ENCODE measurements around the gene NUP188. TPM values are rescaled to one million over a fixed set of nuclear protein-coding genes. Genes with fewer than 3 reads are reported as not detected.

NUP188 gene
- total and polyA plus RNA-seq, 4 donors, result 30.3 to 43.6 (median 32.5) TPM

- Histone ChIP-seq H3K36me3 (ENCODE audit: control insufficient read depth, insufficient read depth, low read length) (peaks cover 90% of the 10 kb centered on the region), H3K9me3 (ENCODE audit: control insufficient read depth, insufficient read depth, low read length) (no peaks in the 10 kb centered on the region), H3K4me1 (ENCODE audit: control insufficient read depth, insufficient read depth, low read length) (peaks cover 48% of the 10 kb centered on the region), H3K4me3 (ENCODE audit: low read depth, low read length) (no peak overlapping the region), H3K27ac (ENCODE audit: low read depth, low read length) (no peak overlapping the region), H3K27me3 (ENCODE audit: control insufficient read depth, insufficient read depth, low read length) (no peaks in the 10 kb centered on the region)
- WGBS (ENCODE audit: insufficient coverage), result 87% methylated on average over 22 of the region's 23 CpGs
- DNase-seq (ENCODE audit: low read depth in 4 of 6, low spot score in 6 of 6), result no peak
Observed at GRCh38 chr9:128913995-128914772, 33.3 kb upstream of the NUP188 start.

GRCh38 chr9:128916204-128916603 lies 31.3 kb upstream of the NUP188 start:
- H3K9me3 ChIP-seq (ENCODE audit: control insufficient read depth, insufficient read depth, low read length), result no peaks in the 10 kb centered on the region
- no peak overlapping the region for H3K4me3 ChIP-seq (ENCODE audit: low read depth, low read length)
- peaks cover 62% of the 10 kb centered on the region for H3K4me1 ChIP-seq (ENCODE audit: control insufficient read depth, insufficient read depth, low read length)
- H3K27ac ChIP-seq (ENCODE audit: low read depth, low read length), result no peak overlapping the region
- WGBS (ENCODE audit: insufficient coverage), result 89% methylated on average over 17 of the region's 18 CpGs
- no peaks in the 10 kb centered on the region for H3K27me3 ChIP-seq (ENCODE audit: control insufficient read depth, insufficient read depth, low read length)
- H3K36me3 ChIP-seq (ENCODE audit: control insufficient read depth, insufficient read depth, low read length), result peaks cover 73% of the 10 kb centered on the region
- no peak for DNase-seq (ENCODE audit: low read depth in 4 of 6, low spot score in 6 of 6)

GRCh38 chr9:128916745-128917144 lies 30.8 kb upstream of the NUP188 start:
- Histone ChIP-seq H3K4me1 (ENCODE audit: control insufficient read depth, insufficient read depth, low read length) (peaks cover 62% of the 10 kb centered on the region), H3K4me3 (ENCODE audit: low read depth, low read length) (no peak overlapping the region), H3K27me3 (ENCODE audit: control insufficient read depth, insufficient read depth, low read length) (no peaks in the 10 kb centered on the region), H3K36me3 (ENCODE audit: control insufficient read depth, insufficient read depth, low read length) (peaks cover 68% of the 10 kb centered on the region), H3K9me3 (ENCODE audit: control insufficient read depth, insufficient read depth, low read length) (no peaks in the 10 kb centered on the region), H3K27ac (ENCODE audit: low read depth, low read length) (peak overlapping the region; percentile 27)
- no peak for DNase-seq (ENCODE audit: low read depth in 4 of 6, low spot score in 6 of 6)
- 93% methylated on average over 8 of the region's 11 CpGs for WGBS (ENCODE audit: insufficient coverage)

GRCh38 chr9:128917151-128917849 lies 30.2 kb upstream of the NUP188 start:
- 77% methylated on average over 26 of the region's 26 CpGs for WGBS (ENCODE audit: insufficient coverage)
- Histone ChIP-seq H3K27me3 (ENCODE audit: control insufficient read depth, insufficient read depth, low read length) (no peaks in the 10 kb centered on the region), H3K4me1 (ENCODE audit: control insufficient read depth, insufficient read depth, low read length) (peaks cover 62% of the 10 kb centered on the region), H3K36me3 (ENCODE audit: control insufficient read depth, insufficient read depth, low read length) (peaks cover 62% of the 10 kb centered on the region), H3K27ac (ENCODE audit: low read depth, low read length) (peak overlapping the region; percentile 40), H3K4me3 (ENCODE audit: low read depth, low read length) (no peak overlapping the region), H3K9me3 (ENCODE audit: control insufficient read depth, insufficient read depth, low read length) (no peaks in the 10 kb centered on the region)
- DNase-seq (ENCODE audit: low read depth in 4 of 6, low spot score in 6 of 6), result peak in 2 of 6 donors; percentile 34 to 93

GRCh38 chr9:128918921-128919320 lies 28.6 kb upstream of the NUP188 start:
- Histone ChIP-seq H3K27ac (ENCODE audit: low read depth, low read length) (no peak overlapping the region), H3K4me3 (ENCODE audit: low read depth, low read length) (no peak overlapping the region), H3K27me3 (ENCODE audit: control insufficient read depth, insufficient read depth, low read length) (no peaks in the 10 kb centered on the region), H3K36me3 (ENCODE audit: control insufficient read depth, insufficient read depth, low read length) (peaks cover 48% of the 10 kb centered on the region), H3K4me1 (ENCODE audit: control insufficient read depth, insufficient read depth, low read length) (peaks cover 59% of the 10 kb centered on the region), H3K9me3 (ENCODE audit: control insufficient read depth, insufficient read depth, low read length) (no peaks in the 10 kb centered on the region)
- no peak for DNase-seq (ENCODE audit: low read depth in 4 of 6, low spot score in 6 of 6)
- 76% methylated on average over 2 of the region's 2 CpGs for WGBS (ENCODE audit: insufficient coverage)

GRCh38 chr9:128919402-128920089 lies 28.0 kb upstream of the NUP188 start:
- Histone ChIP-seq H3K27ac (ENCODE audit: low read depth, low read length) (no peak overlapping the region), H3K4me3 (ENCODE audit: low read depth, low read length) (no peak overlapping the region), H3K36me3 (ENCODE audit: control insufficient read depth, insufficient read depth, low read length) (peaks cover 41% of the 10 kb centered on the region), H3K27me3 (ENCODE audit: control insufficient read depth, insufficient read depth, low read length) (no peaks in the 10 kb centered on the region), H3K4me1 (ENCODE audit: control insufficient read depth, insufficient read depth, low read length) (peaks cover 59% of the 10 kb centered on the region), H3K9me3 (ENCODE audit: control insufficient read depth, insufficient read depth, low read length) (no peaks in the 10 kb centered on the region)
- 77% methylated on average over 4 of the region's 14 CpGs for WGBS (ENCODE audit: insufficient coverage)
- DNase-seq (ENCODE audit: low read depth in 4 of 6, low spot score in 6 of 6), result no peak

- H3K27ac ChIP-seq (ENCODE audit: low read depth, low read length), result peak within 1 kb of the TSS; percentile 89
Observed at GRCh38 chr9:128920381-128921058, 27.0 kb upstream of the NUP188 start, which contains the start of gene PHYHD1. Gene PHYHD1 (plus strand): TSS chr9:128920982. CDS start chr9:128922324, 1,342 bp downstream.

GRCh38 chr9:128921881-128922763 lies 25.4 kb upstream of the NUP188 start:
- Histone ChIP-seq H3K4me1 (ENCODE audit: control insufficient read depth, insufficient read depth, low read length) (peaks cover 42% of the 10 kb centered on the region), H3K9me3 (ENCODE audit: control insufficient read depth, insufficient read depth, low read length) (no peaks in the 10 kb centered on the region), H3K4me3 (ENCODE audit: low read depth, low read length) (peak overlapping the region; percentile 59), H3K27me3 (ENCODE audit: control insufficient read depth, insufficient read depth, low read length) (no peaks in the 10 kb centered on the region), H3K36me3 (ENCODE audit: control insufficient read depth, insufficient read depth, low read length) (peaks cover 21% of the 10 kb centered on the region), H3K27ac (ENCODE audit: low read depth, low read length) (peak overlapping the region; percentile 89)
- WGBS (ENCODE audit: insufficient coverage), result 10% methylated on average over 22 of the region's 32 CpGs
- DNase-seq (ENCODE audit: low read depth in 4 of 6, low spot score in 6 of 6), result peak in 1 of 6 donors; percentile 74

More at GRCh38 chr9:128920381-128921058, 27.0 kb upstream of the NUP188 start, which contains the start of gene PHYHD1:
- Histone ChIP-seq H3K9me3 (ENCODE audit: control insufficient read depth, insufficient read depth, low read length) (no peaks in the 10 kb centered on the region), H3K27me3 (ENCODE audit: control insufficient read depth, insufficient read depth, low read length) (no peaks in the 10 kb centered on the region), H3K4me1 (ENCODE audit: control insufficient read depth, insufficient read depth, low read length) (peaks cover 58% of the 10 kb centered on the region), H3K4me3 (ENCODE audit: low read depth, low read length) (peak within 1 kb of the TSS; percentile 59), H3K36me3 (ENCODE audit: control insufficient read depth, insufficient read depth, low read length) (peaks cover 36% of the 10 kb centered on the region)
- WGBS (ENCODE audit: insufficient coverage), result 34% methylated on average over 11 of the region's 13 CpGs
- DNase-seq (ENCODE audit: low read depth in 4 of 6, low spot score in 6 of 6), result peak in 4 of 6 donors; percentile 22 to 88 (median 46)
